ENCODE results near the gene ATRNL1. TPM values are rescaled to one million over a fixed set of nuclear protein-coding genes. Genes with fewer than 3 reads are reported as not detected.

The ATRNL1 gene
- total and polyA plus RNA-seq, 2 of the 8 experiments (the other 6 are each of a cell fraction or from before 2014, with no cell fraction given), result 5.1 to 17.6 TPM

DNA sequence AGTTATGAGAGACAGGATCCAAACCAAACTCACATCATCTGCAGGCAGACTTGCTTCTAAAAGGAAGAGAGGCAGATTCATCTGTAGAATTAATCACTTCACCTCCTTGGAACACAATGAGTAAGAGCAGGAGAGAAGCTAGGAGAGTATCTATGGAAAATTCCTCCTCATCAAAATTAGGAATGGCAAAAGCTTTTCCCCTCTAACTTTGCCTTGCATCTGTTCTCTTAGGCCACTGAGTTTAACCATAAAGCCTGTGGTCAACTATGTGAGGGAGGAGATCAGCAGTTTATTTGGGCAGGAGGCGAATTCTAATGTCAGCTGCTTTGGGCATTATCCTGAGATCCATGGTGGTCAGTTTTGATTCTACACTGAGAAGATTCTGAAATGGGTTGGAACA is 618.1 kb downstream of the ATRNL1 start:
- CTCF ChIA-PET (ENCODE audit: partially characterized antibody), result interaction anchor here (0.9 to 1.3 kb wide), 6 partner anchors 16 to 1467 kb away, joined by 3 read pairs; no protein-coding TSS in a partner anchor
- Histone ChIP-seq H3K23me2 (ENCODE audit: low read depth, low read length) (no peaks in the 10 kb centered on the region; the same call in 1 of the 2 replicates), H2BK12ac (ENCODE audit: low read depth, low read length) (no peak overlapping the region), H4K5ac (ENCODE audit: insufficient read length, low read depth, low read length) (no peak overlapping the region), H3K56ac (replicated peaks; ENCODE audit: insufficient read length, low read depth, low read length) (no peak overlapping the region), H3K9ac (replicated peaks in 1 of 4; ENCODE audit: extremely low read depth in 1 of 4, low read depth in 3 of 4, low read length in 3 of 4) (no peak overlapping the region), H2BK120ac (replicated peaks; ENCODE audit: low read depth, low read length) (no peak overlapping the region), H4K8ac (ENCODE audit: extremely low read depth, insufficient read depth, low read length) (no peak overlapping the region), H4K91ac (replicated peaks; ENCODE audit: insufficient read length, low read length) (no peak overlapping the region), H3K9me3 (ENCODE audit: insufficient read depth in 2 of 2, low read depth in 1 of 2, low read length in 1 of 2) (no peaks in the 10 kb centered on the region), H3K36me3 (ENCODE audit: control insufficient read depth in 2 of 4, insufficient read depth in 4 of 4, low read length in 3 of 4) (no peaks in the 10 kb centered on the region), H3K18ac (ENCODE audit: extremely low read depth, low read length) (no peak overlapping the region), H4K20me1 (replicated peaks in 1 of 2; ENCODE audit: control insufficient read depth in 1 of 2, insufficient read depth in 2 of 2, low read length in 2 of 2) (no peaks in the 10 kb centered on the region), H2AFZ (ENCODE audit: low read length) (no peak overlapping the region), H3K4ac (replicated peaks; ENCODE audit: insufficient read length, low read depth, low read length) (no peak overlapping the region), H3K79me2 (ENCODE audit: control insufficient read depth in 1 of 2, insufficient read depth in 2 of 2, low read length in 2 of 2) (no peaks in the 10 kb centered on the region), H3K27me3 (replicated peaks in 1 of 4; ENCODE audit: control insufficient read depth in 3 of 4, extremely low read depth in 1 of 4, insufficient read depth in 3 of 4, low read length in 3 of 4) (no peaks in the 10 kb centered on the region), H3K79me1 (ENCODE audit: low read depth, low read length) (no peaks in the 10 kb centered on the region), H2BK5ac (ENCODE audit: low read depth, low read length) (no peak overlapping the region), H3K23ac (ENCODE audit: insufficient read length) (no peak overlapping the region), H3K4me1 (replicated peaks in 1 of 4; ENCODE audit: control insufficient read depth in 3 of 4, insufficient read depth in 4 of 4, low read length in 3 of 4) (no peaks in the 10 kb centered on the region), H2AK5ac (ENCODE audit: low read depth, low read length) (no peak overlapping the region), H3K4me3 (ENCODE audit: extremely low read depth in 1 of 4, insufficient read depth in 2 of 4, low read depth in 3 of 4, low read length in 4 of 4) (no peak overlapping the region), H3K4me2 (ENCODE audit: insufficient read depth in 1 of 2, low read depth in 2 of 2, low read length in 2 of 2) (no peak overlapping the region), H2BK20ac (ENCODE audit: low read length) (no peak overlapping the region), H3K27ac (ENCODE audit: low read depth, low read length) (no peak overlapping the region), H3K14ac (ENCODE audit: insufficient read length) (no peak overlapping the region), H2BK15ac (ENCODE audit: low read length) (no peak overlapping the region)
- DNase-seq (ENCODE audit: low read depth in 1 of 2, low spot score in 2 of 2), result no peak
- POLR2A ChIA-PET (ENCODE audit: partially characterized antibody), result no interaction called here
- 86% methylated on average over 1 of the region's 1 CpG; no CpG with 5 or more reads in 1 of the 2 experiments for WGBS, 2 experiments (ENCODE audit: extremely low coverage in 1 of 2, insufficient coverage in 1 of 2, insufficient read length in 1 of 2, insufficient replicate concordance in 2 of 2, low coverage in 1 of 2, low lambda C conversion rate in 2 of 2, missing lambda C conversion rate in 1 of 2)
- no peak for FAIRE-seq
- TF ChIP-seq SP2 (IDR thresholded peaks at IDR 0.05; ENCODE audit: low read length), result no peak
- no peak for TF ChIP-seq RFX5 (IDR thresholded peaks at IDR 0.05; ENCODE audit: borderline replicate concordance, low read depth, low read length)
- no peak for TF ChIP-seq PHF8 (conservative IDR thresholded peaks at IDR 0.05; ENCODE audit: low read depth, low read length)
- TF ChIP-seq RAD21 (IDR thresholded peaks at IDR 0.05 in 1 of 2, conservative IDR thresholded peaks at IDR 0.05 in 1 of 2; ENCODE audit: low read depth in 2 of 2, low read length in 2 of 2), result no peak
- no peak for TF ChIP-seq HDAC6 (IDR thresholded peaks at IDR 0.05; ENCODE audit: low read depth, low read length)
- TF ChIP-seq POLR2A (IDR thresholded peaks at IDR 0.05; ENCODE audit: control extremely low read depth in 1 of 2, low read depth in 2 of 2, low read length in 2 of 2), result no peak
- TF ChIP-seq SAP30 (IDR thresholded peaks at IDR 0.05; ENCODE audit: insufficient read depth, insufficient replicate concordance, low read length), result no peak
- TF ChIP-seq, protein P1, sequence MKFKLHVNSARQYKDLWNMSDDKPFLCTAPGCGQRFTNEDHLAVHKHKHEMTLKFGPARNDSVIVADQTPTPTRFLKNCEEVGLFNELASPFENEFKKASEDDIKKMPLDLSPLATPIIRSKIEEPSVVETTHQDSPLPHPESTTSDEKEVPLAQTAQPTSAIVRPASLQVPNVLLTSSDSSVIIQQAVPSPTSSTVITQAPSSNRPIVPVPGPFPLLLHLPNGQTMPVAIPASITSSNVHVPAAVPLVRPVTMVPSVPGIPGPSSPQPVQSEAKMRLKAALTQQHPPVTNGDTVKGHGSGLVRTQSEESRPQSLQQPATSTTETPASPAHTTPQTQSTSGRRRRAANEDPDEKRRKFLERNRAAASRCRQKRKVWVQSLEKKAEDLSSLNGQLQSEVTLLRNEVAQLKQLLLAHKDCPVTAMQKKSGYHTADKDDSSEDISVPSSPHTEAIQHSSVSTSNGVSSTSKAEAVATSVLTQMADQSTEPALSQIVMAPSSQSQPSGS (IDR thresholded peaks at IDR 0.05; ENCODE audit: low read length), result no peak
- TF ChIP-seq, protein P2, sequence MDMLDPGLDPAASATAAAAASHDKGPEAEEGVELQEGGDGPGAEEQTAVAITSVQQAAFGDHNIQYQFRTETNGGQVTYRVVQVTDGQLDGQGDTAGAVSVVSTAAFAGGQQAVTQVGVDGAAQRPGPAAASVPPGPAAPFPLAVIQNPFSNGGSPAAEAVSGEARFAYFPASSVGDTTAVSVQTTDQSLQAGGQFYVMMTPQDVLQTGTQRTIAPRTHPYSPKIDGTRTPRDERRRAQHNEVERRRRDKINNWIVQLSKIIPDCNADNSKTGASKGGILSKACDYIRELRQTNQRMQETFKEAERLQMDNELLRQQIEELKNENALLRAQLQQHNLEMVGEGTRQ (IDR thresholded peaks at IDR 0.05; ENCODE audit: low read length), result no peak
- no peak for TF ChIP-seq BCL11A (IDR thresholded peaks at IDR 0.05; ENCODE audit: low read depth in 2 of 2, low read length in 2 of 2)
- no peak for TF ChIP-seq TAF1 (IDR thresholded peaks at IDR 0.05; ENCODE audit: low read depth, low read length)

All from H1 (cell line).